Measurements from ENCODE around the gene TWF2.

DNA sequence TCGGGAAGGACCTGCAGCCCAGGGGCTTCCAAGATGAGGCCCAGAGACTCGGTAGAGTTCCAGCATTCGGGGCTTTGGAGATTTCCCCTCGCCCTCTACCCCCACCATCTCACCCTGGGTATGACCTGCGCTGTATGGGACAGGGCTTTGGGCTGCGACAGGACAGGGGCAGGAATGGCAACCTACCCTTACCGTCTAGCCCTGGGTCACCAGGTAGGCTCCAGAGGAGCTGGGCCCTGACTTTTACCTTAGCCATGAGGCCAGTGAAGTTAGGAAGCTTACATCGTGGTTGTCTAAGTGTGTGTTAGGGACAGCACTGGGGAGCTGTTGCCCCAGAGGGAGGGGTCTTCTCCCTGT, 7.3 kb upstream of the TWF2 start:
- TF ChIP-seq, protein P1, sequence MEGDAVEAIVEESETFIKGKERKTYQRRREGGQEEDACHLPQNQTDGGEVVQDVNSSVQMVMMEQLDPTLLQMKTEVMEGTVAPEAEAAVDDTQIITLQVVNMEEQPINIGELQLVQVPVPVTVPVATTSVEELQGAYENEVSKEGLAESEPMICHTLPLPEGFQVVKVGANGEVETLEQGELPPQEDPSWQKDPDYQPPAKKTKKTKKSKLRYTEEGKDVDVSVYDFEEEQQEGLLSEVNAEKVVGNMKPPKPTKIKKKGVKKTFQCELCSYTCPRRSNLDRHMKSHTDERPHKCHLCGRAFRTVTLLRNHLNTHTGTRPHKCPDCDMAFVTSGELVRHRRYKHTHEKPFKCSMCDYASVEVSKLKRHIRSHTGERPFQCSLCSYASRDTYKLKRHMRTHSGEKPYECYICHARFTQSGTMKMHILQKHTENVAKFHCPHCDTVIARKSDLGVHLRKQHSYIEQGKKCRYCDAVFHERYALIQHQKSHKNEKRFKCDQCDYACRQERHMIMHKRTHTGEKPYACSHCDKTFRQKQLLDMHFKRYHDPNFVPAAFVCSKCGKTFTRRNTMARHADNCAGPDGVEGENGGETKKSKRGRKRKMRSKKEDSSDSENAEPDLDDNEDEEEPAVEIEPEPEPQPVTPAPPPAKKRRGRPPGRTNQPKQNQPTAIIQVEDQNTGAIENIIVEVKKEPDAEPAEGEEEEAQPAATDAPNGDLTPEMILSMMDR (IDR thresholded peaks at IDR 0.05; ENCODE audit: insufficient read depth, low read length), result no peak
- TF ChIP-seq, protein P2, sequence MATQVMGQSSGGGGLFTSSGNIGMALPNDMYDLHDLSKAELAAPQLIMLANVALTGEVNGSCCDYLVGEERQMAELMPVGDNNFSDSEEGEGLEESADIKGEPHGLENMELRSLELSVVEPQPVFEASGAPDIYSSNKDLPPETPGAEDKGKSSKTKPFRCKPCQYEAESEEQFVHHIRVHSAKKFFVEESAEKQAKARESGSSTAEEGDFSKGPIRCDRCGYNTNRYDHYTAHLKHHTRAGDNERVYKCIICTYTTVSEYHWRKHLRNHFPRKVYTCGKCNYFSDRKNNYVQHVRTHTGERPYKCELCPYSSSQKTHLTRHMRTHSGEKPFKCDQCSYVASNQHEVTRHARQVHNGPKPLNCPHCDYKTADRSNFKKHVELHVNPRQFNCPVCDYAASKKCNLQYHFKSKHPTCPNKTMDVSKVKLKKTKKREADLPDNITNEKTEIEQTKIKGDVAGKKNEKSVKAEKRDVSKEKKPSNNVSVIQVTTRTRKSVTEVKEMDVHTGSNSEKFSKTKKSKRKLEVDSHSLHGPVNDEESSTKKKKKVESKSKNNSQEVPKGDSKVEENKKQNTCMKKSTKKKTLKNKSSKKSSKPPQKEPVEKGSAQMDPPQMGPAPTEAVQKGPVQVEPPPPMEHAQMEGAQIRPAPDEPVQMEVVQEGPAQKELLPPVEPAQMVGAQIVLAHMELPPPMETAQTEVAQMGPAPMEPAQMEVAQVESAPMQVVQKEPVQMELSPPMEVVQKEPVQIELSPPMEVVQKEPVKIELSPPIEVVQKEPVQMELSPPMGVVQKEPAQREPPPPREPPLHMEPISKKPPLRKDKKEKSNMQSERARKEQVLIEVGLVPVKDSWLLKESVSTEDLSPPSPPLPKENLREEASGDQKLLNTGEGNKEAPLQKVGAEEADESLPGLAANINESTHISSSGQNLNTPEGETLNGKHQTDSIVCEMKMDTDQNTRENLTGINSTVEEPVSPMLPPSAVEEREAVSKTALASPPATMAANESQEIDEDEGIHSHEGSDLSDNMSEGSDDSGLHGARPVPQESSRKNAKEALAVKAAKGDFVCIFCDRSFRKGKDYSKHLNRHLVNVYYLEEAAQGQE (IDR thresholded peaks at IDR 0.05; ENCODE audit: insufficient replicate concordance, low read depth), result no peak
- TF ChIP-seq POLR2AphosphoS5 (IDR thresholded peaks at IDR 0.05; ENCODE audit: low read depth) (no peak), GABPA (IDR thresholded peaks at IDR 0.05; ENCODE audit: low read depth) (no peak)
